Placental pericyte (primary cell): ENCODE measurements around the gene FASN. TPM values are rescaled to one million over a fixed set of nuclear protein-coding genes. Genes with fewer than 3 reads are reported as not detected.

ENCODE experiments used
- total RNA-seq: library from RNA; depleted of rRNA; stranded (reverse); fragments of >200 nt; gene quantifications from 2 replicates; pipeline ENCODE4 v1.2.3, GENCODE V29; 2012

Gene FASN
- total RNA-seq, result 165 and 359 TPM in 2 replicates

DNA sequence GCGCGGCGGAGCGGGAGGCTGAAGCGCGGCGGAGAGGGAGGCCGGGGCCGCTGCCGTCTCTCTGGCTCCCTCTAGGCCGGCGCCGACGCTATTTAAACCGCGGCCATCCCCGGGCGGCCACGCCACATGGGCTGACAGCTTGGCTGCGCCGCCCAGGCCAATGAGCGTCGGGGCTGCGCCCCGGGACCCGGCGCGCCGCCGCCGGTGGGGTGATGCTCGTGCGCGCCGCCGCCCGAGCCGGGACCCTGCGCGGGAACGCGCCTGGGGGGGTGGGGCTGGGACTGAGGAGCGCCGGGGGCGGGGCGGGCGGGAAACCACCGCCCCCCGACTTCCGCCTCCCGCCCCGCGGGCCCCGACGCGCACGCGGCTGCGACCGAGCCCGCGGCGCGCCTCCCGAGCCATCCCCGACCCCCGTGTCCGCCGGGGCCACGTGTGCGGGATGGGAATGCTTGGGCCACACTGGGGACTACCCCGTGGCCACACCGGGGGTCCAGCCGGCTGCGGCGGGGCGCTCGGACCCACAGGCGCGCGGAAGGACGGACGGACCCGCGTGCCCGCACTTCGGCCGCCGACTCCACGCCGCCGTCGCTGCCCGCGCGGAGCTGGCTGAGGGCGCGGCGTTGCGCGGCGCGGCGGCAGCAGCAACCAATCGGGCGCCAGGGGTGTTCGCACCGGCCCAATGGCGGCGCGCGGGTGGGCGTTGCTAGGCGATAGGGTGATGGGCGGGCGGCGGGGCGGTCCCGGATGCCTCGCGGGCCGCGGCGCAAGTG, at the start of gene FASN:
Gene FASN, minus strand, starts transcription at position 68 of the 770 bp plus-strand sequence. CDS start 1,791 bp downstream, outside the sequence.

GRCh38 chr17:82065638-82066303, 32.3 kb downstream of the FASN start, which contains the start of gene DUS1L:
DUS1L (minus strand) TSS chr17:82065804; CDS start chr17:82065059, 745 bp downstream.

DNA sequence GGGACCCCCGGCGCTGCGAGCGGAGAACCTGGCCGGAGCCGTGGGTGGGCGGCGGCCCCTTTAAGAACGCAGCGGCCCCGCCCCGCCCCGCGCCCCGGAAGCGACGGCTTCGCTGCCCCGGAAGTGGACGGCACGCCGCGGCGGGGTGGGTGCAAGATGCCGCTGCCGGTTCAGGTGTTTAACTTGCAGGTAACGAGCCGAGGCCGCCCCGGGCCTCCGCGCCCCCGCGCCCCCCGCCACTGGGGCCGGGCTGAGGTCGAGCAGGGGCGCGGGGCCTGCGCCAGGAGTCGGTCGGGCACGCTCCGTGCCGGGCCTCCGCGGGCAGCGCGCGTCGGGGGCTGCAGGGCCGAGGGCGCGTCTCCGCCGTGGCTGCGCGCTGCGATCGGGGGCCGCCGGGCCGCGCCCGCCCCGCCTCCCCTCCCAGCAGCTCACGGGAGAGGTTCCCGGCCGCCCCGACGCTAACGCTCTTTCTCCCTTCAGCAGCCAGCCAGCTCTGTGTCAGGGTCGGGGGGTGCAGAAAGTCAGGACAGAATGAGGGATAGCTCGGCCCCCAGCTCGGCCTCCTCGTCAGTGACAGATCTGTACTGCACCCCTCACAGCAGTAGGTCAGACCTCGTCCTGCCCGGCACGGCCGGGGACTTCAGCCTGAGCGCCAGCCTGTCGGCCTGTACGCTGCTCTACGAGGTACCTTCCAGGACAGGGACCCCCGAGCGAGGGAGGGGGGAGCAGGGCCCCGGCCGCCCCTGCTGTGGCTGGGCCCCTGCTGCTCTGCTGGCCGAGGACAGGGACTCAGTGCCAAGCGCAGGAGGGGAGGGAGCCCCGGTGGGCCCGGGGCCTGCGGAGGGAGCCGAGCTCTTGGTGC, 46.0 kb downstream of the FASN start, which contains the start of the genes GPS1 and RFNG:
Gene GPS1, plus strand, starts transcription at position 123 of the 862 bp plus-strand sequence. Its CDS starts 34 bp downstream, at position 157.
Gene RFNG, minus strand, starts transcription at position 36 of the 862 bp plus-strand sequence. CDS start 45 bp downstream, outside the sequence.

DNA sequence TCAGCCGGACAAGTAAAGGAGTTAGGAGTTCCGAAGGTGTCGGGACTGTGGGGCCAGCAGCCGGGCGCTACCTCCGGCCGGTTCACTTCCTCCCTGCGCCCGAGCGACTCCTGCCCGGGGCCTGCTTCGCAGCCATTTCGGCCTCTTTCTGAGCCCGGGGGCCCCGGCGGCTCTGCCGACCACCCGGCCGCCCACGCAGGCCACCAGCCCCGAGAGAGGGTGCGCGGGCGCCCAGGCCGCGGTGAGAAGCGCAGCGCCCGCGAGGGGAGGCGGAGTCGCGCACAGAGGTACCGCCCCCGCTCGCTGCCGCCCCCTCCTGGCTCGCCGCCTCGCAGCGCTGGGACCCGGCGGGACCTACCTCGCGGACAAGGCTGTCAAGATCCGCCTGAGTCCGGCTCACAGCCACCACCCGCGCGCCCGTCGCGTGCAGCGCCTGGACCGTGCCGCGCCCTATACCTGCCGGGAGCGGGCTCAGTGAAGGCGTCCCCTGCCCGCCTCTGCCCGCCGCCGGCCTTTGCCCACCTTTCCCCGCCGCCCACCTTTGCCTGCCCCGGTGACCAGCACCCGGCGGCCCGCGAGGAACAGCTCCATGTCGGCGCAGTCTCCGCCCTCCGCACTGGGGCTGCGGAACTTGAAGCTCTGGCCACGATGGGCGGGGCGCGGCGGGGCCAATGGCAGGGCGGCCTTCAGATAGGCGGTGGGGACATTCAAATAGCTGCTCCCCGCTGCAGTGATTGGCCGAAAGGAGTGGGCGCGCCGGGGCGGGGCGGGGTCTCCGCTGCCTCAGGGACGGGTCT, 60.7 kb downstream of the FASN start, which contains the start of gene DCXR:
Gene DCXR, minus strand, starts transcription at position 606 of the 797 bp plus-strand sequence. Its CDS starts 15 bp downstream, at position 591.

DNA sequence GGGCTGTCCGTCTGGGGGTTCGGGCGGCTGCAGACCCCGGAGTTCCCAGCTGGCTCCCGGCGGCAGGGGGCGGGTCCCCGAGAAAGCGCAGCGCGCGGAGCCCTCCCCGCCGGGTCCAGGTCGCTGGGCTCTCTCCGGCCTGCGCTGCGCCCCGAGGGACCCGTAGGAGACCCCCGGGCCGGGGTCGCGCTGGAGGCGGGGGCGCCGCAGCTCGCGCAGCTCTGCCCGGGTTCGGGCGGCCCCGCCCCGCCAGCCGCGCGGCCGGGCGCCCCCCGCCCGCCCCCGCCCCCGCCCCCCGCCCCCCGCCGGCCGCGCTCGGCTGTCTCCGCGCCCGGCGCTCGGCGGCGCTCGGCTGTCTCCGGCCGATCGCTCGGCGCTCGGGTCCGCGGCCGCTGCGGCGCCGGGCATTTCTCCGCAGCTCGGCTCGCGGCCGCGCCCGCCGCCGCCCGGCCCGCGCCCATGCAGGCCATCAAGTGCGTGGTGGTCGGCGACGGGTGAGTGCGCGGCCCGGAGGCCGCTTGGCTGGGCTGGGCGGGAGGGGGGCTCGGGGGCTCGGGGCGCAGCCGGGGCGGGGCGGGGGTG, 66.6 kb downstream of the FASN start, which contains the start of gene RAC3:
Gene RAC3, plus strand, starts transcription at position 376 of the 582 bp plus-strand sequence. Its CDS starts 84 bp downstream, at position 460.

Other genes with a start within 250 kb of the FASN start
- 1,222 and 4,245 TPM in 2 replicates for gene P4HB, start 237.7 kb downstream of the FASN start, total RNA-seq
- 139 and 275 TPM in 2 replicates for gene ARHGDIA, start 226.9 kb downstream of the FASN start, total RNA-seq
- gene ALYREF, start 206.7 kb downstream of the FASN start, total RNA-seq, result 94.3 and 166 TPM in 2 replicates
- 102 and 118 TPM in 2 replicates for gene ANAPC11, start 206.5 kb downstream of the FASN start, total RNA-seq
- gene NPB, start 196.0 kb downstream of the FASN start, total RNA-seq, result under 0.01 and 0.66 TPM in 2 replicates
- gene PCYT2, start 186.8 kb downstream of the FASN start, total RNA-seq, result 48.7 and 78.1 TPM in 2 replicates
- 23.9 and 26.7 TPM in 2 replicates for gene SIRT7, start 180.1 kb downstream of the FASN start, total RNA-seq
- 31.6 and 48.1 TPM in 2 replicates for gene MAFG, start 170.5 kb downstream of the FASN start, total RNA-seq
- 99.9 and 225 TPM in 2 replicates for gene PYCR1, start 160.9 kb downstream of the FASN start, total RNA-seq
- not detected in 2 replicates for gene MYADML2, start 151.0 kb downstream of the FASN start, total RNA-seq
- gene NOTUM, start 137.0 kb downstream of the FASN start, total RNA-seq, result 0.29 and 0.66 TPM in 2 replicates
- 31.4 and 38.1 TPM in 2 replicates for gene ASPSCR1, start 120.6 kb downstream of the FASN start, total RNA-seq
- 22.5 and 48.7 TPM in 2 replicates for gene CENPX, start 75.4 kb downstream of the FASN start, total RNA-seq
- gene LRRC45, start 74.9 kb downstream of the FASN start, total RNA-seq, result 14.9 and 30.1 TPM in 2 replicates
- 7.9 and 9.2 TPM in 2 replicates for gene RAC3, start 66.6 kb downstream of the FASN start, total RNA-seq
- 32.2 and 43.5 TPM in 2 replicates for gene DCXR, start 60.5 kb downstream of the FASN start, total RNA-seq
- 44.1 and 76.8 TPM in 2 replicates for gene RFNG, start 46.4 kb downstream of the FASN start, total RNA-seq
- gene GPS1, start 46.3 kb downstream of the FASN start, total RNA-seq, result 110 and 187 TPM in 2 replicates
- gene DUS1L, start 32.4 kb downstream of the FASN start, total RNA-seq, result 74.6 and 105 TPM in 2 replicates
- 24.5 and 28.9 TPM in 2 replicates for gene CCDC57, start 114.6 kb upstream of the FASN start, total RNA-seq
- gene SLC16A3, start 130.8 kb upstream of the FASN start, total RNA-seq, result 347 and 438 TPM in 2 replicates
- 58.4 and 58.6 TPM in 2 replicates for gene CSNK1D, start 175.5 kb upstream of the FASN start, total RNA-seq
- gene CD7, start 219.4 kb upstream of the FASN start, total RNA-seq, result 0.66 TPM in 1 of 2 replicates, not detected in the other
- gene SECTM1, start 235.5 kb upstream of the FASN start, total RNA-seq, result 15.2 and 36.3 TPM in 2 replicates